ENCODE measurements around the gene FRS3.

Gene FRS3

DNA sequence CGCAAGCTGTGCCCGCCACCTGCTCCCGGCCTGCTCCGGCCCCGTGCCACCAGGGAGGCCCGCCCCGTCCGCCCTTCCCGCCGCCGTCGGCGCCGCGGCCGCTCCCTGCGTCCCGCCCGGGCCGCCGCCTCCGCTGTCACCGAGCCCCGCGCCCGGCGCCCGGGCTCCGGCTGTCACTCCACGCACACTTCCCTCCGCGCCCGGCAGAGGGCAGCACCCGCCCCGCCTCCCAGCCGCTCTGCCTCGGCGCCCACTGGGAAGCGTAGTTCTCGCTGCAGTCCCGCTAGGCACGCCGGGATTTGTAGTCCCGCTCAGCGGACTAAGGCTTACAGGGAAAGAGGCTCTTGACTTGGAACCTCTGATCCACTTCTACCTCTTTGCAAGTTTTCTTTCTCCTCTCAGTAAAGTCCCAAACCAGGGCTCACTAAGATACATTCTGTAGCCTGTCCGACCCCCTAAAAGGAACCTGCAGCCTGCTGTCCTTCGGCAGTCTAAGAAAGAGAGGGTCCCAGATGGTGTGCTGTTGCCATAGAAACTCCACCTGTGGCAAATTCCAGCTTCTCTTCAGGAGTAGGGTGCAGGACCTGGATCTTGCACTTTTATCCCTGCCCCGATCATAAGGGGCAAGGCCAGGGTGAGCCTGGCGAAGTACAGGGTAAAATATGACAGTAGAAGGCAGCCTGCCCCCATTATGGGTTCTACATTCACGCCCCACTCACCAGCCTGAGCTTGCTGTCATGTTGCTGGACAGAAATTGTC is 44.1 kb downstream of the FRS3 start, which contains the start of gene TFEB:
Gene TFEB, minus strand, starts transcription at position 182 of the 759 bp plus-strand sequence. CDS start 44,395 bp downstream, outside the sequence.
- H3K36me3 ChIP-seq (ENCODE audit: insufficient read depth, low read length), result no peaks in the 10 kb centered on the region
- no peak for TF ChIP-seq POLR2AphosphoS5 (IDR thresholded peaks at IDR 0.05; ENCODE audit: borderline replicate concordance, low read depth, low read length)
- no peak for TF ChIP-seq EZH2 (IDR thresholded peaks at IDR 0.05)
- TF ChIP-seq FOXP2 (optimal IDR thresholded peaks at IDR 0.05; ENCODE audit: control extremely low read depth, extremely low read length, insufficient read depth), result no peak
- no peak within 1 kb of the TSS for H3K27ac ChIP-seq
- H3K9me3 ChIP-seq (ENCODE audit: low read depth, low read length), result no peaks in the 10 kb centered on the region
- peak within 1 kb of the TSS; percentile 85 for H3K4me3 ChIP-seq
- H3K9ac ChIP-seq (ENCODE audit: insufficient read length), result no peak within 1 kb of the TSS
- peak; percentile 28 for DNase-seq (ENCODE audit: low read depth, low spot score)

DNA sequence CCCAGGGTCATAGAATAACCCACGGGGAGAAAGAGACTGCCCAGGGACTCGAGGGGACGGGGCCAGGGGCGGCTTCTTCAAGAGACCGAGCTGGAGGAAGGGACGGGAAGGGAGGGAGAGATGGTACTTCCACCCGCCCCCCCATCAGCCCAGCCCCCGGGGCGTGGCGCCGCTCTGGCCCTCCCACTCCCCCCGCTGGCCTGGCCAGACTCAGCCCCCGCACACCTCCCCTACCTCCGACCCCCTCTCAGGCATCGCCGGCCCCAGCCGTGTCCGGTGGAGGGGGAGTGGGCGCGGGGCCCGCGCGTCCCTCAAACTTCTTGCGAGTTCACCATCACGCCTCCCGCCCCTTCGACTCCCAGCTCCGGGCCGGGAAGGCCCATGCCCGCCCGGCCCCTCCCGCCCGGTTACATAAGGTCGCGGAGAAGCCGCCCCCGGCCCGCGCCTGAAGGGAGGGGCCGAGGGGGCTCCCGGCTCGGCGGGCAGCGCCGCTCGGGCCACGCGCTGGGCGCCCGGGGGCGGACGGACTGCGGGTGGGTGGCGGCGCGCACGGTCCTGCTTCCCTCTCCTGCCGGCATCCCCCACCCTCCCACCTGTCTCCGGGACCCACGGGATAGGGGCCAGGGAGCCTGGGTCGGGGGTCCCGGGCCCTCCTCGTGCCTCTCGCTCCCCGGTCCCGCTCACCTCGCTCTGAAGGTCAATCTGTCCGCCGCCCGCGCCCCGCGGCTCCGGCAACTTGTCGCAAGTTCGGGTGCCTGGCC is 44.9 kb downstream of the FRS3 start:
- H3K9ac ChIP-seq (ENCODE audit: insufficient read length), result no peak overlapping the region

DNA sequence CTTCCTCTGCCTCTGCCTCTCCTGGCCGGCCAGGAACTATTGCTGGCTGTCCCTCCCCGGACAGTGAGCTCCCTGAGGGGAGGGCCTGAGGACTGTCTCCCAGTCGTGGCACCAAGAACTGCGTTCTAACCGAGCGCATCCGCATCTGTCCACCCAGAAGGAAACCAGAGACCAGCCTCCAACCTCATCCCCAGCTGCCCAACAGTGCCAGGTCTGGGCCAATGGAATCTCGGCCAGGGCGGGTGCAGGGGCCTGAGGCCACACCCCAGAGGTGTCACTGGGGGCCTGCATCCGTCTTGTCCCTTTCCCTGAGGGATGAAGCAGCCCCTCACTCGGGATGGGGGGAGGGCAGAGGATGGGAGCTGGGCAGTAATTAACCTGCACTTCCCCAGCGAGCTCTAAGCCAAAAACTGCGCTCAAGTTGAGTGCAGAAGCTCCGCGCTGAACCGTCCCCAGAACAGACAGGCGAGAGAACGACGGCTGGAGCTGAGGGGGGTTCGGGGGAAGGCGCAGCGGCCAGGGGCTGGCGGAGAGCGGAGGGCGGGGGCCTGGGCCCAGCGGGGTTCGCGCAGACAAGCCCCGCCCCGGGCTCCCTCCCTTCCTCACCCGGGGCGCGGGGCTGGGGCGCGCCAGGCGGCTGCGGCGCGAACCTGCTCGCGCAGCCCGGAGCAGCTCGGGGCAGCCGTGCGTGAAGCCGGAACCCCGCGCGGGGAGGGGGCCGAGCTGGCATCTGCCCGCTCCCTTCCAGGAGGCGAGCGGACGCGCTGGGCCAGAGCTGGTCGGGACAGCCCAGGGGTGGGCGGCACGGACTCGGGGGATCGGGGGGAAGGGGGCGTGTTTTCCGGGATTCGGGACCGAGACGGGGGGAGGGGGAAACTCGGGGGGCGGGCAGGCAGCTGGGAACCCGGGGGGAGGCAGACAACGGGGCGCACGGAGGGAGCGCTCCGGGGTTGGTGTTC is 45.7 kb downstream of the FRS3 start:
- peak overlapping the region; percentile 85 for H3K4me3 ChIP-seq
- TF ChIP-seq FOXP2 (optimal IDR thresholded peaks at IDR 0.05; ENCODE audit: control extremely low read depth, extremely low read length, insufficient read depth) (no peak), EZH2 (IDR thresholded peaks at IDR 0.05) (no peak), POLR2AphosphoS5 (IDR thresholded peaks at IDR 0.05; ENCODE audit: borderline replicate concordance, low read depth, low read length) (no peak; the same call in 1 of the 2 replicates)
- no peak overlapping the region for H3K9ac ChIP-seq (ENCODE audit: insufficient read length)
- H3K27ac ChIP-seq, result no peak overlapping the region
- no peaks in the 10 kb centered on the region for H3K36me3 ChIP-seq (ENCODE audit: insufficient read depth, low read length)
- DNase-seq (ENCODE audit: low read depth, low spot score), result no peak
- H3K9me3 ChIP-seq (ENCODE audit: low read depth, low read length), result no peaks in the 10 kb centered on the region

More for the DNA sequence above, 44.9 kb downstream of the FRS3 start:
- no peaks in the 10 kb centered on the region for H3K36me3 ChIP-seq (ENCODE audit: insufficient read depth, low read length)
- H3K4me3 ChIP-seq, result peak overlapping the region; percentile 85
- no peak overlapping the region for H3K27ac ChIP-seq
- H3K9me3 ChIP-seq (ENCODE audit: low read depth, low read length), result no peaks in the 10 kb centered on the region
- no peak for TF ChIP-seq FOXP2 (optimal IDR thresholded peaks at IDR 0.05; ENCODE audit: control extremely low read depth, extremely low read length, insufficient read depth)
- no peak for TF ChIP-seq POLR2AphosphoS5 (IDR thresholded peaks at IDR 0.05; ENCODE audit: borderline replicate concordance, low read depth, low read length)
- no peak for DNase-seq (ENCODE audit: low read depth, low spot score)

DNA sequence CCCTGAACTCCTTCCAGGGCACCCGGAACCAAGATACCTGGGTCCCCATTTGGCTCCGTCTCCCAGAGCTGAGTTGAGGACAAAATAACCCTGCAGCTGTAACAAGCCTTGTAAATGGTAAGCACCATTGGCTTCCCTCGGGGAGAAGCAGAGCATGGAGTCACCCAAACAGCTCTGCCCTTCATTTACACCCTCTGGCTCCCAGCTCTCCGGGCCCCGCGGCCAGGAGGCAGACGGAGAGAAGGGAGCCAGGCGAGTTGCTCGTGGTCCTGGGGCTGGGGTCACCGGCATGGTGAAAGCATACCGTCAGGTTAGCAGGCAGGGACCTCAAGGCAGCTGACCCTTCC is 46.4 kb downstream of the FRS3 start:
- no peak for TF ChIP-seq FOXP2 (optimal IDR thresholded peaks at IDR 0.05; ENCODE audit: control extremely low read depth, extremely low read length, insufficient read depth)
- no peak for TF ChIP-seq POLR2AphosphoS5 (IDR thresholded peaks at IDR 0.05; ENCODE audit: borderline replicate concordance, low read depth, low read length)
- Histone ChIP-seq H3K9ac (ENCODE audit: insufficient read length) (no peak overlapping the region), H3K4me3 (no peak overlapping the region), H3K36me3 (ENCODE audit: insufficient read depth, low read length) (no peaks in the 10 kb centered on the region), H3K9me3 (ENCODE audit: low read depth, low read length) (no peaks in the 10 kb centered on the region), H3K27ac (no peak overlapping the region)
- DNase-seq (ENCODE audit: low read depth, low spot score), result no peak

DNA sequence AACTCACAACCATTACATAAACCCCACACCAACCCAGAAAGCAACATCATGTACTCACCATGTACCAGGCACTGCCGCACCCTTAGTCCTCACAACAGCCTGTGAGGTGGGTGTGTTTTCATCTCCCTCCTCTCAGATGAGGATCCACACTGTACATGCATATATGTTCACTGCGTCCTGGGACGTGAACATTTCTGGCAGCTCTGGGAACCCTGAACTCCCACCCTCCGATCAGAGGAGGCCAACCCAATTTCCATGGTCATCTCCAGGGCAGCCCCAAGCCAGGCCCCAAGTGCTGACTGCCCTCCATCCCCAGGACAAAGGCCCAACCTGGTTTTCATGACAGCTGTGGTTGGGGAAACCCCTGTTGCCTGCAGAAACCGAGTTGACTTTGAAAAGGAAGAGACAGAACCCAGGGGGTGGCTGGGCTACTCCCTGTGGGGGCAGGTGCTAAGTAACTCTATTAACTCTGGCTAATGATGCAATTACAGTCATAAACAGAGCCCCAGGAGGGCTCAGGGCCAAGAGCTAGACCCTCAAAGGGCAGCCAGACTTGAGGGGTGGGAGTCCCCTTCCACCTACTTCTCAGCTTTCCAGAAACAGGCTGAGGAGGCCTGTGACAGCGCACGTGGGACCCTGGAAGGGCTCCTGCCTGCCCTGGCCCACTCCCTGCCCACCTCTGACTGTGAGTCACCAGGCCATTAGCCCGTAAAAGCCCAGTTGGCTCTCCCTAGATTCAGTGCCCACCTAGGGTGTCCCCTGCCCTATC is 46.9 kb downstream of the FRS3 start:
- TF ChIP-seq EZH2 (IDR thresholded peaks at IDR 0.05) (no peak), POLR2AphosphoS5 (IDR thresholded peaks at IDR 0.05; ENCODE audit: borderline replicate concordance, low read depth, low read length) (no peak), FOXP2 (optimal IDR thresholded peaks at IDR 0.05; ENCODE audit: control extremely low read depth, extremely low read length, insufficient read depth) (no peak)
- DNase-seq (ENCODE audit: low read depth, low spot score), result no peak
- H3K27ac ChIP-seq, result no peak overlapping the region
- H3K4me3 ChIP-seq, result no peak overlapping the region
- H3K9ac ChIP-seq (ENCODE audit: insufficient read length), result no peak overlapping the region
- no peaks in the 10 kb centered on the region for H3K36me3 ChIP-seq (ENCODE audit: insufficient read depth, low read length)
- H3K9me3 ChIP-seq (ENCODE audit: low read depth, low read length), result no peaks in the 10 kb centered on the region

DNA sequence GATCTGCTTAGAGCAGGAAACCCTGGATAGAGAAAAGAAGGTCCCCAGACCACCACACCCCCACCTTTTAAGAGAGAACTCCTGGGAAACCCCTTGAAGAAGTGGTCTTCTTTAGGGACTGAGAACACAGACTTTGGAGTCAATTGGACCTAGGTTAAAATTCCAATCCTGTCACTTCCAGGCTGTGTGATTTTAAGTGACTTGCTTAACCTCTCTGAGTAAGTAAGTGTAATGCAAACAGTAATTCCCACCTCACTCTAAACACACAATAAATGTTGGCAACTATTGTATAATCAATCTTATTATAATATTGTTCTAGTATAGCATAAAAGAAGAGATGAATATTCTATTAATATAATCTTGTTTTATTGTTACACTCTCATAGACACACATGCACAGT is 47.6 kb downstream of the FRS3 start:
- H3K9ac ChIP-seq (ENCODE audit: insufficient read length), result no peak overlapping the region
- no peaks in the 10 kb centered on the region for H3K36me3 ChIP-seq (ENCODE audit: insufficient read depth, low read length)
- no peak overlapping the region for H3K4me3 ChIP-seq
- DNase-seq (ENCODE audit: low read depth, low spot score), result no peak
- H3K9me3 ChIP-seq (ENCODE audit: low read depth, low read length), result no peaks in the 10 kb centered on the region
- H3K27ac ChIP-seq, result no peak overlapping the region
- TF ChIP-seq POLR2AphosphoS5 (IDR thresholded peaks at IDR 0.05; ENCODE audit: borderline replicate concordance, low read depth, low read length) (no peak), EZH2 (IDR thresholded peaks at IDR 0.05) (no peak), FOXP2 (optimal IDR thresholded peaks at IDR 0.05; ENCODE audit: control extremely low read depth, extremely low read length, insufficient read depth) (no peak)

DNA sequence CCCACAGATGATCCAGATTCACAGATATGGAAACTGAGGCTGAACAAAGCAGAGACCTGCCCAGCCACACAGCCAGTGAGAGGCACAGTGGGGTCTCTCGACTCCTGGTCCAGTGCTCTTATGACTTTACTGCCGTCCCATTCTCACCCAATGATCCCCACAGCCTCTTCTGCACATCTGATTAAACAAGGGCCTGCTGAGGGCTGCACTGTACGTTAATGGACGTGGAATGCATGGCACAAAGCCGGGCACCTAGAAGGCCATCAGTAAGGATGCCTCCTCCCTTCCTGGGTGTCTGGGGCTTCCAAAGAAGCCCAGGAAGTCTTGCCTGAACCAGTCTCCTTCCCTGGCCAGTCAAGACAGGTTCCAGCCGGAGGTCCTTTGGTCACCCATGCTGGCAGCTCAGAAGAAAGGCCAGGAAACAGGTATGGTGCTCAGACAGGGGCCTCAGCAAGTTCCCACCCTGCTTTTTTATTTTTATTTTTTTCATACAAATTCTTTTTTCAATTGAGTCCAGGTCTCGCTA is 48.1 kb downstream of the FRS3 start:
- no peaks in the 10 kb centered on the region for H3K9me3 ChIP-seq (ENCODE audit: low read depth, low read length)
- no peak overlapping the region for H3K4me3 ChIP-seq
- H3K36me3 ChIP-seq (ENCODE audit: insufficient read depth, low read length), result no peaks in the 10 kb centered on the region
- no peak for DNase-seq (ENCODE audit: low read depth, low spot score)
- H3K27ac ChIP-seq, result no peak overlapping the region
- H3K9ac ChIP-seq (ENCODE audit: insufficient read length), result no peak overlapping the region
- TF ChIP-seq FOXP2 (optimal IDR thresholded peaks at IDR 0.05; ENCODE audit: control extremely low read depth, extremely low read length, insufficient read depth), result no peak
- no peak for TF ChIP-seq EZH2 (IDR thresholded peaks at IDR 0.05)
- no peak for TF ChIP-seq POLR2AphosphoS5 (IDR thresholded peaks at IDR 0.05; ENCODE audit: borderline replicate concordance, low read depth, low read length)
